Measurements from ENCODE around the gene MGAT4A. TPM values are rescaled to one million over a fixed set of nuclear protein-coding genes. Genes with fewer than 3 reads are reported as not detected.

Gene MGAT4A
- total and polyA plus RNA-seq, 2 experiments from 2014 or later = 4.4 to 5.6 TPM

DNA sequence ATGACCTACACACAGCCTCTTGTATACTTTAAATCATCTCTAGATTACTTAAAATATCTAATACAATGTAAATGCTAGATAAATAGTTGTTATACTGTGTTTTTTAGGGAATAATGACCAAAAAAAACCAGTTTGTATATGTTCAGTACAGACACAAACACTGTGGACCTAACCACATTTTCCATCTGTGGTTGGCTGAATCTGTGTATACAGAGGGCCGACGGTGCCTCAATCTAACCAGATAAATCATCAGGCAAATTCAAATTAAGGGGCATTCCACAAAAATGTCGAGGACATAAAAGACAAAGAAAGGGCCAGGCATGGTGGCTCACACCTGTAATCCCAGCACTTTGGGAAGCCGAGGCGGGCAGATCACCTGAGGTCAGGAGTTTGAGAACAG lies 14.1 kb downstream of the MGAT4A start:
- Histone ChIP-seq H3K36me3 (ENCODE audit: insufficient read depth) (no peaks in the 10 kb centered on the region), H3K27ac (ENCODE audit: low read depth) (no peak overlapping the region), H3K9me2 (ENCODE audit: insufficient read depth) (no peaks in the 10 kb centered on the region), H3K4me3 (no peak overlapping the region), H2AFZ (no peak overlapping the region), H3K27me3 (ENCODE audit: insufficient read depth) (no peaks in the 10 kb centered on the region), H3K79me2 (replicated peaks; ENCODE audit: insufficient read depth) (no peaks in the 10 kb centered on the region), H3K4me1 (ENCODE audit: insufficient read depth) (no peaks in the 10 kb centered on the region), H4K20me1 (replicated peaks; ENCODE audit: insufficient read depth) (no peaks in the 10 kb centered on the region), H3K4me2 (no peak overlapping the region), H3F3A (replicated peaks; ENCODE audit: low read depth) (no peaks in the 10 kb centered on the region)
- no peak for ATAC-seq
- Mint-ChIP-seq H3K4me1 (peaks cover 4% of the 10 kb centered on the region), H3K4me3 (no peak overlapping the region), H3K36me3 (ENCODE audit: low read depth) (no peaks in the 10 kb centered on the region), H3K27ac (no peak overlapping the region), H3K27me3 (ENCODE audit: insufficient read depth, low read depth, poor library complexity) (peaks cover 3% of the 10 kb centered on the region), H3K9me3 (no peaks in the 10 kb centered on the region)
- TF ChIP-seq ZNF114 (CRISPR knock-in tag; IDR thresholded peaks at IDR 0.05) = no peak
- no peak for TF ChIP-seq ZNF331 (CRISPR knock-in tag; IDR thresholded peaks at IDR 0.05; ENCODE audit: low read depth)
- TF ChIP-seq, protein P1, sequence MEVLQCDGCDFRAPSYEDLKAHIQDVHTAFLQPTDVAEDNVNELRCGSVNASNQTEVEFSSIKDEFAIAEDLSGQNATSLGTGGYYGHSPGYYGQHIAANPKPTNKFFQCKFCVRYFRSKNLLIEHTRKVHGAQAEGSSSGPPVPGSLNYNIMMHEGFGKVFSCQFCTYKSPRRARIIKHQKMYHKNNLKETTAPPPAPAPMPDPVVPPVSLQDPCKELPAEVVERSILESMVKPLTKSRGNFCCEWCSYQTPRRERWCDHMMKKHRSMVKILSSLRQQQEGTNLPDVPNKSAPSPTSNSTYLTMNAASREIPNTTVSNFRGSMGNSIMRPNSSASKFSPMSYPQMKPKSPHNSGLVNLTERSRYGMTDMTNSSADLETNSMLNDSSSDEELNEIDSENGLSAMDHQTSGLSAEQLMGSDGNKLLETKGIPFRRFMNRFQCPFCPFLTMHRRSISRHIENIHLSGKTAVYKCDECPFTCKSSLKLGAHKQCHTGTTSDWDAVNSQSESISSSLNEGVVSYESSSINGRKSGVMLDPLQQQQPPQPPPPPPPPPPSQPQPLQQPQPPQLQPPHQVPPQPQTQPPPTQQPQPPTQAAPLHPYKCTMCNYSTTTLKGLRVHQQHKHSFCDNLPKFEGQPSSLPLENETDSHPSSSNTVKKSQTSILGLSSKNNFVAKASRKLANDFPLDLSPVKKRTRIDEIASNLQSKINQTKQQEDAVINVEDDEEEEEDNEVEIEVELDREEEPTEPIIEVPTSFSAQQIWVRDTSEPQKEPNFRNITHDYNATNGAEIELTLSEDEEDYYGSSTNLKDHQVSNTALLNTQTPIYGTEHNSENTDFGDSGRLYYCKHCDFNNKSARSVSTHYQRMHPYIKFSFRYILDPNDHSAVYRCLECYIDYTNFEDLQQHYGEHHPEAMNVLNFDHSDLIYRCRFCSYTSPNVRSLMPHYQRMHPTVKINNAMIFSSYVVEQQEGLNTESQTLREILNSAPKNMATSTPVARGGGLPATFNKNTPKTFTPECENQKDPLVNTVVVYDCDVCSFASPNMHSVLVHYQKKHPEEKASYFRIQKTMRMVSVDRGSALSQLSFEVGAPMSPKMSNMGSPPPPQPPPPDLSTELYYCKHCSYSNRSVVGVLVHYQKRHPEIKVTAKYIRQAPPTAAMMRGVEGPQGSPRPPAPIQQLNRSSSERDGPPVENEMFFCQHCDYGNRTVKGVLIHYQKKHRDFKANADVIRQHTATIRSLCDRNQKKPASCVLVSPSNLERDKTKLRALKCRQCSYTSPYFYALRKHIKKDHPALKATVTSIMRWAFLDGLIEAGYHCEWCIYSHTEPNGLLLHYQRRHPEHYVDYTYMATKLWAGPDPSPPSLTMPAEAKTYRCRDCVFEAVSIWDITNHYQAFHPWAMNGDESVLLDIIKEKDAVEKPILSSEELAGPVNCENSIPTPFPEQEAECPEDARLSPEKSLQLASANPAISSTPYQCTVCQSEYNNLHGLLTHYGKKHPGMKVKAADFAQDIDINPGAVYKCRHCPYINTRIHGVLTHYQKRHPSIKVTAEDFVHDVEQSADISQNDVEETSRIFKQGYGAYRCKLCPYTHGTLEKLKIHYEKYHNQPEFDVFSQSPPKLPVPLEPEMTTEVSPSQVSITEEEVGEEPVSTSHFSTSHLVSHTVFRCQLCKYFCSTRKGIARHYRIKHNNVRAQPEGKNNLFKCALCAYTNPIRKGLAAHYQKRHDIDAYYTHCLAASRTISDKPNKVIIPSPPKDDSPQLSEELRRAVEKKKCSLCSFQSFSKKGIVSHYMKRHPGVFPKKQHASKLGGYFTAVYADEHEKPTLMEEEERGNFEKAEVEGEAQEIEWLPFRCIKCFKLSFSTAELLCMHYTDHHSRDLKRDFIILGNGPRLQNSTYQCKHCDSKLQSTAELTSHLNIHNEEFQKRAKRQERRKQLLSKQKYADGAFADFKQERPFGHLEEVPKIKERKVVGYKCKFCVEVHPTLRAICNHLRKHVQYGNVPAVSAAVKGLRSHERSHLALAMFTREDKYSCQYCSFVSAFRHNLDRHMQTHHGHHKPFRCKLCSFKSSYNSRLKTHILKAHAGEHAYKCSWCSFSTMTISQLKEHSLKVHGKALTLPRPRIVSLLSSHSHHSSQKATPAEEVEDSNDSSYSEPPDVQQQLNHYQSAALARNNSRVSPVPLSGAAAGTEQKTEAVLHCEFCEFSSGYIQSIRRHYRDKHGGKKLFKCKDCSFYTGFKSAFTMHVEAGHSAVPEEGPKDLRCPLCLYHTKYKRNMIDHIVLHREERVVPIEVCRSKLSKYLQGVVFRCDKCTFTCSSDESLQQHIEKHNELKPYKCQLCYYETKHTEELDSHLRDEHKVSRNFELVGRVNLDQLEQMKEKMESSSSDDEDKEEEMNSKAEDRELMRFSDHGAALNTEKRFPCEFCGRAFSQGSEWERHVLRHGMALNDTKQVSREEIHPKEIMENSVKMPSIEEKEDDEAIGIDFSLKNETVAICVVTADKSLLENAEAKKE (CRISPR knock-in tag; IDR thresholded peaks at IDR 0.05) = no peak
- TF ChIP-seq EZH2 (IDR thresholded peaks at IDR 0.05; ENCODE audit: low read depth, unreplicated experiment) = no peak
- TF ChIP-seq JUNB (IDR thresholded peaks at IDR 0.05; ENCODE audit: unreplicated experiment) = no peak
- TF ChIP-seq CREB1 (CRISPR knock-in tag; IDR thresholded peaks at IDR 0.05; ENCODE audit: low read depth) = no peak
- TF ChIP-seq STAT1 (IDR thresholded peaks at IDR 0.05; ENCODE audit: unreplicated experiment) = no peak
- TF ChIP-seq NANOG (IDR thresholded peaks at IDR 0.05; ENCODE audit: borderline replicate concordance) = no peak
- TF ChIP-seq, protein P2, sequence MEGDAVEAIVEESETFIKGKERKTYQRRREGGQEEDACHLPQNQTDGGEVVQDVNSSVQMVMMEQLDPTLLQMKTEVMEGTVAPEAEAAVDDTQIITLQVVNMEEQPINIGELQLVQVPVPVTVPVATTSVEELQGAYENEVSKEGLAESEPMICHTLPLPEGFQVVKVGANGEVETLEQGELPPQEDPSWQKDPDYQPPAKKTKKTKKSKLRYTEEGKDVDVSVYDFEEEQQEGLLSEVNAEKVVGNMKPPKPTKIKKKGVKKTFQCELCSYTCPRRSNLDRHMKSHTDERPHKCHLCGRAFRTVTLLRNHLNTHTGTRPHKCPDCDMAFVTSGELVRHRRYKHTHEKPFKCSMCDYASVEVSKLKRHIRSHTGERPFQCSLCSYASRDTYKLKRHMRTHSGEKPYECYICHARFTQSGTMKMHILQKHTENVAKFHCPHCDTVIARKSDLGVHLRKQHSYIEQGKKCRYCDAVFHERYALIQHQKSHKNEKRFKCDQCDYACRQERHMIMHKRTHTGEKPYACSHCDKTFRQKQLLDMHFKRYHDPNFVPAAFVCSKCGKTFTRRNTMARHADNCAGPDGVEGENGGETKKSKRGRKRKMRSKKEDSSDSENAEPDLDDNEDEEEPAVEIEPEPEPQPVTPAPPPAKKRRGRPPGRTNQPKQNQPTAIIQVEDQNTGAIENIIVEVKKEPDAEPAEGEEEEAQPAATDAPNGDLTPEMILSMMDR (conservative IDR thresholded peaks at IDR 0.05; ENCODE audit: low read depth in 2 of 2) = no peak
- TF ChIP-seq POLR2AphosphoS5 (IDR thresholded peaks at IDR 0.05; ENCODE audit: low read depth) = no peak
- no peak for TF ChIP-seq REST (IDR thresholded peaks at IDR 0.05; ENCODE audit: unreplicated experiment)
- TF ChIP-seq EZH2phosphoT487 (IDR thresholded peaks at IDR 0.05; ENCODE audit: unreplicated experiment) = no peak
- TF ChIP-seq, protein P3, sequence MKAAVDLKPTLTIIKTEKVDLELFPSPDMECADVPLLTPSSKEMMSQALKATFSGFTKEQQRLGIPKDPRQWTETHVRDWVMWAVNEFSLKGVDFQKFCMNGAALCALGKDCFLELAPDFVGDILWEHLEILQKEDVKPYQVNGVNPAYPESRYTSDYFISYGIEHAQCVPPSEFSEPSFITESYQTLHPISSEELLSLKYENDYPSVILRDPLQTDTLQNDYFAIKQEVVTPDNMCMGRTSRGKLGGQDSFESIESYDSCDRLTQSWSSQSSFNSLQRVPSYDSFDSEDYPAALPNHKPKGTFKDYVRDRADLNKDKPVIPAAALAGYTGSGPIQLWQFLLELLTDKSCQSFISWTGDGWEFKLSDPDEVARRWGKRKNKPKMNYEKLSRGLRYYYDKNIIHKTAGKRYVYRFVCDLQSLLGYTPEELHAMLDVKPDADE (IDR thresholded peaks at IDR 0.05) = no peak
- DNase-seq (ENCODE audit: low spot score) = no peak

All from GM23338 (cell line).